Activated CD4-positive, alpha-beta T cell treated with anti-CD3 and anti-CD28 coated beads, Interleukin-2, amount 50 U/mL, for 4 hours (primary cell): ENCODE data around the gene ZNF821.
A peak's percentile ranks its signal among the peaks of the same experiment; 100 is the strongest.
"Not testable (repeated sequence)": the region's sequence is repeated elsewhere in the genome, so short reads cannot be mapped to it uniquely, and the experiment has no call there.

Source experiments
- DNase-seq, 2 experiments: peaks; one replicate each; pipeline ENCODE4 v3.0.0-alpha.2; 2020

The ZNF821 gene, protein sequence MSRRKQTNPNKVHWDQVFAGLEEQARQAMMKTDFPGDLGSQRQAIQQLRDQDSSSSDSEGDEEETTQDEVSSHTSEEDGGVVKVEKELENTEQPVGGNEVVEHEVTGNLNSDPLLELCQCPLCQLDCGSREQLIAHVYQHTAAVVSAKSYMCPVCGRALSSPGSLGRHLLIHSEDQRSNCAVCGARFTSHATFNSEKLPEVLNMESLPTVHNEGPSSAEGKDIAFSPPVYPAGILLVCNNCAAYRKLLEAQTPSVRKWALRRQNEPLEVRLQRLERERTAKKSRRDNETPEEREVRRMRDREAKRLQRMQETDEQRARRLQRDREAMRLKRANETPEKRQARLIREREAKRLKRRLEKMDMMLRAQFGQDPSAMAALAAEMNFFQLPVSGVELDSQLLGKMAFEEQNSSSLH

GRCh38 chr16:71883849-71884638 is at the start of gene ZNF821:
TSS of gene ZNF821 (minus strand) at chr16:71884182. CDS start at chr16:71879946, 4,236 bp downstream.
- DNase-seq = peak; percentile 55 to 60

DNA sequence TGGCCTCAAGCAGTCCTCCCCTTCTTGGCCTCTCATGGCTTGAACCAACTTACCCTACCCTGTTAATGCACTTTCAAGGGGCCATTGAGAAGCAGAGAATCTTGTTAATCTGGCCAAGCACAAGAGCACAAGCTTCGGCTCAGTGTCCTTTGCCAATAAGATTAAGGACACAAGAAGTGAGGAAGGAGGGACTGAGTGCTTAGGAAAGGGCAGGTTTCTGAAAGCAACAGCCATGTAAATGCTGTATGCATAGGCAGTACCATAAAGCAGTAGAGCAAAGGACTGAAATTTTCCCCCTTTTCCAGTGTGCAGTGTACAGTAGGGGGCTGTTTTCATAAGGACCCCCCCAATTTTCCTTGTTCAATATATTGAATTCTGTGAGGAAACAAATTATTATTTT is 49.0 kb upstream of the ZNF821 start:
- no peak for DNase-seq

GRCh38 chr16:71931599-71931998 is 47.6 kb upstream of the ZNF821 start:
- DNase-seq = no peak

DNA sequence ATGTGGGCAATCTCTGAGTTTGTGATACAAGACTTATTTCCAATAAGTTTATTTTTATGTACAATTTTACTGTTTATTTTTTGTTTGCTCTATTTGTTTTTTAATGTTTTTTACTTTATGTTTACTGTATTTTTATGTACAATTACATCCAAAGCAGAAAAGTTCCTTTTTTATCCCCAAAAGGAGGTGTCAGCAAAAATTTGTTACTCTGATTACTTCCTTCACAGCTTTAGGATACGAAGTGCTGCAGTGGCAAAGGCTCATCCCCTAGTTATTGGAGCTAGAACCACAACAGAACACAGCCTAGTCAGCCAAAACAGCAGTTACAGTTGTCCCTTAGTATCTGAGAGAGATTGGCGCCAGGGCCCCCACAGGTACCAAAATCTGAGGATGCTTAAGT is 47.0 kb upstream of the ZNF821 start:
- DNase-seq = no peak

DNA sequence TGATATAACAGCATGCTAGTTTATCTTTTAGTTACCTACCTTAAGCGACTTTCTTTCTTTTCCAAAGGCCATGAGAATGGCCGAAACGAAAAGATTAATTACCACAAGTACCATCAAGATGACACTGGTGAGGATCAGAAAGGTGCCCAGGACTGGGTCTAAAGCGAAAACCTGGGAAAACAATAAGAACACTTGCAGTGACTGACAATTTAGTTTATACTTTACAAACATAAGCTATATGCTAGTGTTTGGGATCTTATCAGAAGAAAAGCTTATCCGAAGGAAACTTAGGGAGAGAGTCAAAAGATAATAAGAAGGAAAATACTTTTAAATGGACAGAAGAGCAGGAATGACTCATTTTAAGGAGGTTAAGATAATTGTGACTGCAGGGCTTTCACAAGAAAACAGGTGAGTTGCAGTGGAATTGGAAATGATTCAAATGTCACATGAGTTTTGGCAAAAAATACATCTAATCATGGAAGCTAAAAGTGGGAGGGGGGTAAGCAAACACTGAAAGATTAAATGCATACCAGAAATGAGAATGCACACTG is 46.1 kb upstream of the ZNF821 start:
- DNase-seq = no peak

DNA sequence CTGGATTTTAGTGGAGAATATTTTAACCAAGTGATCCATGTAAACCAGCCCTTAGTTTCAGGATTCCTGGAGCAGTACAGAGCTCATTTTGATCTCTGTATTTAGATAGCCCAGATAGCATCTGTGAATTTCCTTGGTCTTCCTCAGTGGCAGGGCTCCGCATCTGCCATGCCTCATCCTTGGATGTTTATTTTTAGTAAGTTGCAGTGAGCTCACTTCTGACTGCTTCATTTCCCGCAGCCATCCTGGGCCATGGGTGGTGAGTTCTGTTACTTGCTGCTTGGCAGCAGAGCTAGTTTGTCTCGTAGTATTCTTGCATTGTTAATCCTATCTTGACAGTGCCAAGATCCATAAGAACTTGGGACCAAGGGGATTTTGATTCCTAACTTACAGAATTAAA is 45.1 kb upstream of the ZNF821 start:
- DNase-seq = no peak

DNA sequence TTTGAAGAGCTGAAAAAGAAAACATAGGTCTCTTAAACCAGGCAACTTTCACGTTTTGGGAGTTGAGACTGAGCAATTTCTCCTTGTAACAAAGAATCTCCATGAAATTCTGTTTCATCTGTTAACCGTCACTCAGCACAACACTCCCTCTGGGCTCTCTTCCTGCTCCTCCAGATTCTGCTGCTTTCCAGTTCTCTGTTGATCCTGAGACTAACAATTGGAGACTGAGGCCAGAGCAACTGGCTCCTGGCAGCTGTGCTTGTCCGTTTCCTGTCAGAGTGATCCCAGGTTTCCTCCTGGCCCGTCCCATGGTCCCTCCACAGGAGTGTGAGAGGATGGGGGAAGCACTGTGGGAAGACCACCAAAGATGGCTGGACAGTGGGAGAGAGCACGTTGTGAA is 43.8 kb upstream of the ZNF821 start:
- no peak for DNase-seq

DNA sequence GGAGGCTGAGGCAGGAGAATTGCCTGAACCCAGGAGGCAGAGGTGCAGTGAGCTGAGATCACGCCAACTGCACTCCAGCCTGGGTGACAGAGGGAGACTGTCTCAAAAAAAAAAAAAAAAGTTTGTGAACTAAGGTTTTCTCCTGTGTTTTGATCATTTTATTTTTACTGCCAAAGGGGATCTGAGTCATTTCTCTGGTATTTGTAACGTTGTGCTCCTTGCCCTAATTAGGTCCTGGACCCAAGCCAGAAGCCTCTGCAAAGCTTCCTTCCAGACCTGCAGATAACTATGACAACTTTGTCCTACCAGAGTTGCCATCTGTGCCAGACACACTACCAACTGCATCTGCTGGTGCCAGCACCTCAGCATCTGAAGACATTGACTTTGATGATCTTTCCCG is 43.4 kb upstream of the ZNF821 start:
- no peak for DNase-seq

- DNase-seq = no peak
Observed at GRCh38 chr16:71924710-71925109, 40.7 kb upstream of the ZNF821 start.

GRCh38 chr16:71923941-71924690 is 40.1 kb upstream of the ZNF821 start:
- DNase-seq = no peak

DNA sequence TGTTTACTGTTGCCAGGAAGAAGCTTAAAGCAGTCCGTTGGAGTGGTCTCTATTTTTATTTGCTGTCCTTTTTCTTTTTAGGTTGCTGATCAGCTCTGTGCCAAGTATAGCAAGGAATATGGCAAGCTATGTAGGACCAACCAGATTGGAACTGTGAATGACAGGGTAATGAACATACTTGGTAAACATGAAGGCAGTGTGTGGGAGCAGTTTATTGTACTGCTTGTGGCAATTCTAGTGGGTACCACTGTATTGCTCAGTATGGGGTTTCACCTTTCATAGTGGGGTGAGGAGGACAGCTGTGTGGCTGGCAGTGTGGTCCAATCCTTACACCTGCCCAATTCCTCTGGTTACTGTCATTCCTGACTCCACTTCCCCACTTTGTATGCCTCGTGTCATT is 36.7 kb upstream of the ZNF821 start:
- no peak for DNase-seq

DNA sequence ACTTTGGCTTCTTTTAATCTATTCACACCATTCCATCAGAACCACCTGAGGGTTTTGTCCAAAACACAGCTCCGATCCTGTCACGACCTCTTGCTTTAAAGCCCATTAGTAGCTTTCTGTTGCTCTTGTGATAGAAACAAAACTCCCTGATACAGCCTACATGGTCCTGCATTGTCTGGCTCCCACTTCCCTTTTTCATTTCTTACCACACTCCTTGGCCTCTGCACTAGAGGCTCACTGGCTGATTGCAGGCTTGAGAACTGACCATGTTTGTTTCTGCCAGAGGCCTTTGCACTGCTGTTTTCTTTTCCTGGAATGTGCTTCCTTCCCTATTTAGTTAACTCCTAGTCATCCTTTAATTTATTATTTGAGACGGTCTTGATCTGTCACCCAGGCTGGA is 35.1 kb upstream of the ZNF821 start:
- no peak for DNase-seq

DNA sequence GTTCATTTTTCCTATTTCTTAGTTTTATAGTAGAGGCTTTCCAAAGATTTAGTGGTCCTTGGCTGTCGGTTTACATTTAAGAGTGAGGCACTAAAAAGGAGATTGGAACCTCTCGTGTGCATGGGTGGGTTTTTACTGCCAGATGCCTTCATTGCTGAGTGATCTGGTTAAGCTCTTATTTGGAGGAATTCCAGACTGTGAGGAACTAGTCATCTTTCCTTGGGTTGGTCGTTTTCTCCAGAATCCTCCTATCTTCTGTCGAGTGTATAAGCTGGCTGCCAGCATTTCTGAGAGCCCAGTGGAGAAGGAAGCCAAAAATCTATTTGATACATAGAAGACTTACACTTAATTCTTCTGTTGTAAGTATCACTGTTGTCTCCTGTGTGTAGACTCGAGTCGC is 33.9 kb upstream of the ZNF821 start:
- no peak for DNase-seq

GRCh38 chr16:71916397-71916920 is 32.5 kb upstream of the ZNF821 start:
- no peak for DNase-seq

- no peak for DNase-seq
Observed at GRCh38 chr16:71915350-71915749, 31.4 kb upstream of the ZNF821 start.

DNA sequence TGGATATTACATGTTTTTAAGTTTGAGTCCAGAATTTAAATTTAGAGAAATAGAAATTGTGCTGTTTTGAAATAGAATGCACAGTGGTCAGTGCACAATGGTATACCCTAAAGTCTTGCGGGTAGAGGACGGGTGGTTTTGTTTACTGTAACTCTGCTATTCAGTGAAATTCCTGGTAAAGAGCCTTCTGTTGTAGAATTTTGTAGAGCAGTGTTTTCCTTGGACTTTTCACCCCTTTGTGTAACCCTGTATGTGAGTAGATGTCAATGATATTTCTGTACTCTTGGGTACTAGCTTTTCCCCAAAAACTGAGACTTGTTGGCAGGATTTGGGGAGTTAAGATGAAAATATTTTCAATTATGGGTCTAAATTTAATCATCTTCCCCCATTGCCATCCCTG is 30.8 kb upstream of the ZNF821 start:
- no peak for DNase-seq

DNA sequence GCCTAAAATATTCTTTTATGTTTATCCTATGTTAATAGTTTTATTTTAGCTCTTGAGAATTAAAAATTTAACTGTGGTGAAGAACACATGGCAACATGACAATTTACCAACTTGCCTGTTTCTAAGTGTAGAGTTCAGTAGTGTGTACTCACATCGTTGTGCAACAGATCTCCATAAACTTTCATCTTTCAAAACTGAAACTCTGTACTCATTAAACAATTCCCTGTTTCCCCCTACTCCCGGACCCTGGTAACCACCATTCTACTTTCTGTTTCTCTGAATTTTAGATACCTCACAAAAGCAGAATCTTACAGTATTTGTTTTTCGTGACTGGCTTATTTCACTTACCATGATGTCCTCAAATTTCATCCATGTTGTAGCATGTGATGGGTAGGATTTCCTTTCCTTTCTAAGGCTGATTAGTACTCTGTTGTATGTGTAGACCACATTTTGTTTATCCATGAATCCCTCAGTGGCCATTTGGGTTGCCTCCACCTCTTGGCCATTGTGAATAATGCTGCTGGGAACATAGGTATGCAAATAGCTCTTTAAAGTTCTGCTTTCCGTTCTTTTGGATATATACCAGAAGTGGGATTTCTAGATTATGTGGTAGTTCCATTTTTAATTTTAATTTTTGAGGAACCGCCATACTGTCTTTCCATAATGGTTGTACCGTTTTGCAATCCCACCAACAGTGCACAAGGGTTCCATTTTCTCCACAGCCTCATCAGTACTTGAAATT is 28.7 kb upstream of the ZNF821 start:
- DNase-seq = no peak

- DNase-seq = no peak
Observed at GRCh38 chr16:71911121-71911520, 27.1 kb upstream of the ZNF821 start.

DNA sequence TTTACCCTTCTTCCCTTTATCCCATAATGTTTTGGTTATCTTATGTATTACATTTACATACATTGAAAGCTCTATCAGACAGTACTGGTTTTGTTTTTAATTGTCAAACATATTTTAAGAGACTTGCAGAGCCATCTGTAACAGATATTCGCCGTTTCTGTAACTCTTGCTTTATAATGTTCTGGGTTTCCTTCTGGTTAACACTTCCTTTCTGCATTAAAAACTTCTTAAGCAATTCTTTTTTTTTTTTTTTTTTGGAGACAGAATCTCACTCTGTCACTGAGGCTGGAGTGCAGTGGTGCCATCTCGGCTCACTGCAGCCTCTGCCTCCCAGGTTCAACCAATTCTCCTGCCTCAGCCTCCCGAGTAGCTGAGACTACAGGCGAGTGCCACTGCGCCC is 21.8 kb upstream of the ZNF821 start:
- DNase-seq = not testable (repeated sequence)

GRCh38 chr16:71904239-71904638 is 20.3 kb upstream of the ZNF821 start:
- DNase-seq = no peak

DNA sequence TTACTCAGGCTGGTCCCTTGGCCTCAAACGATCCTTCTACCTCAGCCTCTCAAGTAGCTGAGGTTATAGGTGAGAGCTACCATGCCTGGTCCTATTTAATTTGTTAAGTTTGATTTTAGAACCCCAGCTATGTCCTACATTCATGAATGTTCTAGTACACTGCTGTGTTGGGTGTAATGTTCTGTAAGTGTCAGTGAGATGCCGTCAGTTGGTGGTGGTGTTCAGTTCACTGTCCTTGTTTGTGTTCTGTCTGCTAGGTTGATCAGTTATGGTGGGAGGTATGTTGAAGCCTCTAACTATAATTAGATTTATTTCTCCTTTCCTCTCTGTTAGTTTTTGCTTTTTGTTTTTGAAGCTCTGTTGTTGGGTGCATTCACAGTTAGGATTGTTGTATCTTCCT is 19.6 kb upstream of the ZNF821 start:
- no peak for DNase-seq

DNA sequence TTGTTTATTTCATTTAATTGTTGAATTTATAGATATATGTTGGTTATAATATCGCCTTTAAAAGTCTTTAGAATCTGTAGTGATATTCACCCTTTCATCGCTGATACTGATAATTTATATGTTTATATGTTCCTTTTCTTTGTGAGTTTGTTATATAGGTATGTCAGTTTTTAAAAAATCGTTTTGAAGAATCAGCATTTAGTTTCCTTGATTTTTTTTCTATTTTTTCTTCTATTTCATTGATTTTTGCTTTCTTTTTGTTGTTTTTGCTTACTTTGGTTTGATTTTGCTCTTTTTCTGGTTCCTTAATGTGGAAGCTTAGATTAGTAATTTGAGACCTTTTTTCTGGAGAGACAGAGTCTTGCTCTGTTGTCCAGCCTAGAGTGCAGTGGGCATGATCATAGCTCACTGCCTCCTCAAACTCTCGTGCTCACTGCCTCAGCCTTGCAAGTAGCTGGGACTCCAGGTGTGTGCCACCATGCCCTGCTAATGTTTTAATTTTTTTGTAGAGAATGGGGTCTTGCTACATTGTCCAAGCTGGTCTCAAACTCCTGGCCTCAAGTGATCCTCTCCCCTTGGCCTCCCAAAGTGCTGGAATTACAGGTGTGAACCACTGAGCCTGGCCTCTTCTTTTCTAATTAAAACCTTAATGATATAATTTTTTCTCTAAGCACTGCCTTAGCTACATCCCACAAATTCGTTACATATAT is 18.8 kb upstream of the ZNF821 start:
- no peak for DNase-seq
